ENCODE data around the gene FLOT2. TPM values are rescaled to one million over a fixed set of nuclear protein-coding genes. Genes with fewer than 3 reads are reported as not detected.

FLOT2 gene
- total and polyA plus RNA-seq, 4 donors: 46.2 to 226 (median 121) TPM

- Histone ChIP-seq H3K9me3 (ENCODE audit: control insufficient read depth in 4 of 4, insufficient read depth in 3 of 4, low read length in 3 of 4) (no peaks in the 10 kb centered on the region), H3K27ac (ENCODE audit: low read depth in 1 of 2, low read length in 1 of 2) (peak overlapping the region in 1 of 2 donors; percentile 60), H3K9ac (ENCODE audit: insufficient read depth in 1 of 2, low read length in 2 of 2) (peak overlapping the region in 1 of 2 donors; percentile 39), H3K4me1 (ENCODE audit: control insufficient read depth in 5 of 5, insufficient read depth in 5 of 5, low read length in 5 of 5) (peaks cover 0 to 27% (median 9%) of the 10 kb centered on the region in 5 donors), H3K4me3 (no peak overlapping the region), H3K27me3 (ENCODE audit: control insufficient read depth in 3 of 3, insufficient read depth in 3 of 3, low read length in 2 of 3) (no peaks in the 10 kb centered on the region), H3K36me3 (ENCODE audit: control insufficient read depth in 4 of 4, insufficient read depth in 4 of 4, low read length in 4 of 4) (peaks cover 20 to 60% (median 51%) of the 10 kb centered on the region in 4 donors)
- ATAC-seq (ENCODE audit: insufficient read depth, low FRiP score) (no peak), DNase-seq (no peak)
- TF ChIP-seq, protein P1, sequence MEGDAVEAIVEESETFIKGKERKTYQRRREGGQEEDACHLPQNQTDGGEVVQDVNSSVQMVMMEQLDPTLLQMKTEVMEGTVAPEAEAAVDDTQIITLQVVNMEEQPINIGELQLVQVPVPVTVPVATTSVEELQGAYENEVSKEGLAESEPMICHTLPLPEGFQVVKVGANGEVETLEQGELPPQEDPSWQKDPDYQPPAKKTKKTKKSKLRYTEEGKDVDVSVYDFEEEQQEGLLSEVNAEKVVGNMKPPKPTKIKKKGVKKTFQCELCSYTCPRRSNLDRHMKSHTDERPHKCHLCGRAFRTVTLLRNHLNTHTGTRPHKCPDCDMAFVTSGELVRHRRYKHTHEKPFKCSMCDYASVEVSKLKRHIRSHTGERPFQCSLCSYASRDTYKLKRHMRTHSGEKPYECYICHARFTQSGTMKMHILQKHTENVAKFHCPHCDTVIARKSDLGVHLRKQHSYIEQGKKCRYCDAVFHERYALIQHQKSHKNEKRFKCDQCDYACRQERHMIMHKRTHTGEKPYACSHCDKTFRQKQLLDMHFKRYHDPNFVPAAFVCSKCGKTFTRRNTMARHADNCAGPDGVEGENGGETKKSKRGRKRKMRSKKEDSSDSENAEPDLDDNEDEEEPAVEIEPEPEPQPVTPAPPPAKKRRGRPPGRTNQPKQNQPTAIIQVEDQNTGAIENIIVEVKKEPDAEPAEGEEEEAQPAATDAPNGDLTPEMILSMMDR (IDR thresholded peaks at IDR 0.05; ENCODE audit: control extremely low read depth, extremely low read depth): no peak
- 66 to 82% methylated on average over 6 of the region's 6 CpGs for WGBS, 2 donors
Observed at GRCh38 chr17:28908640-28909167, 11.2 kb upstream of the FLOT2 start.

- H3K9me3 ChIP-seq (ENCODE audit: control insufficient read depth in 4 of 4, insufficient read depth in 3 of 4, low read length in 3 of 4): no peaks in the 10 kb centered on the region
- 83 to 86% methylated on average over 3 of the region's 3 CpGs for WGBS, 2 donors
- TF ChIP-seq, protein P1 (IDR thresholded peaks at IDR 0.05; ENCODE audit: control extremely low read depth, extremely low read depth): no peak
- peaks cover 14 to 53% (median 44%) of the 10 kb centered on the region in 4 donors for H3K36me3 ChIP-seq (ENCODE audit: control insufficient read depth in 4 of 4, insufficient read depth in 4 of 4, low read length in 4 of 4)
- H3K9ac ChIP-seq (ENCODE audit: insufficient read depth in 1 of 2, low read length in 2 of 2): no peak overlapping the region
- no peak overlapping the region for H3K4me3 ChIP-seq
- peak; percentile 42 to 88 (median 77) for DNase-seq
- no peaks in the 10 kb centered on the region for H3K27me3 ChIP-seq (ENCODE audit: control insufficient read depth in 3 of 3, insufficient read depth in 3 of 3, low read length in 2 of 3)
- H3K4me1 ChIP-seq (ENCODE audit: control insufficient read depth in 5 of 5, insufficient read depth in 5 of 5, low read length in 5 of 5): peaks cover 0 to 27% (median 12%) of the 10 kb centered on the region in 5 donors
- H3K27ac ChIP-seq (ENCODE audit: low read depth in 1 of 2, low read length in 1 of 2): peak overlapping the region in 1 of 2 donors; percentile 60
- ATAC-seq (ENCODE audit: insufficient read depth, low FRiP score): no peak
Observed at GRCh38 chr17:28907709-28908475, 10.4 kb upstream of the FLOT2 start.

- Histone ChIP-seq H3K27ac (ENCODE audit: low read depth in 1 of 2, low read length in 1 of 2) (no peak overlapping the region), H3K4me3 (no peak overlapping the region), H3K9ac (ENCODE audit: insufficient read depth in 1 of 2, low read length in 2 of 2) (no peak overlapping the region), H3K36me3 (ENCODE audit: control insufficient read depth in 4 of 4, insufficient read depth in 4 of 4, low read length in 4 of 4) (peaks cover 12 to 44% (median 35%) of the 10 kb centered on the region in 4 donors), H3K9me3 (ENCODE audit: control insufficient read depth in 4 of 4, insufficient read depth in 3 of 4, low read length in 3 of 4) (no peaks in the 10 kb centered on the region), H3K4me1 (ENCODE audit: control insufficient read depth in 5 of 5, insufficient read depth in 5 of 5, low read length in 5 of 5) (peaks cover 0 to 31% (median 7%) of the 10 kb centered on the region in 5 donors), H3K27me3 (ENCODE audit: control insufficient read depth in 3 of 3, insufficient read depth in 3 of 3, low read length in 2 of 3) (no peaks in the 10 kb centered on the region)
- TF ChIP-seq, protein P1 (IDR thresholded peaks at IDR 0.05; ENCODE audit: control extremely low read depth, extremely low read depth): no peak
- ATAC-seq (ENCODE audit: insufficient read depth, low FRiP score) (no peak), DNase-seq (peak; percentile 46 to 68 (median 62))
- WGBS, 2 donors: 76 to 80% methylated on average over 7 of the region's 7 CpGs
Observed at GRCh38 chr17:28906706-28907438, 9.3 kb upstream of the FLOT2 start.
